ENCODE results near the gene PBLD.

PBLD gene

DNA sequence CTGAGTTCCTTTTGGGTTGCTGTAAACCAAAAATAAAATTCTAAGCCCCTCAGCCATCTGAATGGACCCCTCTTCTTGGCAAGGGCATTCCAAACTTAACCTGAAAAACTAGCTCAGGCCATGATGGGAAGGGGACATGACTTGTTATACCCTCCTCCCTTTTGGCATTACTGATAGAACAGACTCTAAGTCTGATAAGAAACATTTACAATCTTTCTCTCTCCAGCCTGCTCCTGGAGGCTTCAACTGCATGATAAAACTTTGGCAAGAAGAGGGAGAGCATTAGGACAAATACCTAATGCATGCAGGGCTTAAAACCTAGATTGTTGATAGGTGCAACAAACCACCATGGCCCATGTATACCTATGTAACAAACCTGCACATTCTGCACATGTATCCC lies 59.9 kb downstream of the PBLD start:
- TF ChIP-seq FOXA1 (IDR thresholded peaks at IDR 0.05) (no peak), FOXK2 (IDR thresholded peaks at IDR 0.05) (no peak), L3MBTL2 (conservative IDR thresholded peaks at IDR 0.05) (no peak), LEF1 (IDR thresholded peaks at IDR 0.05; ENCODE audit: borderline replicate concordance) (no peak), TARDBP (IDR thresholded peaks at IDR 0.05) (no peak), SUZ12 (IDR thresholded peaks at IDR 0.05) (no peak)
- POLR2A ChIA-PET: no interaction called here
- DNase-seq (ENCODE audit: extremely low spot score): no peak
- CTCF ChIA-PET: no interaction called here

DNA sequence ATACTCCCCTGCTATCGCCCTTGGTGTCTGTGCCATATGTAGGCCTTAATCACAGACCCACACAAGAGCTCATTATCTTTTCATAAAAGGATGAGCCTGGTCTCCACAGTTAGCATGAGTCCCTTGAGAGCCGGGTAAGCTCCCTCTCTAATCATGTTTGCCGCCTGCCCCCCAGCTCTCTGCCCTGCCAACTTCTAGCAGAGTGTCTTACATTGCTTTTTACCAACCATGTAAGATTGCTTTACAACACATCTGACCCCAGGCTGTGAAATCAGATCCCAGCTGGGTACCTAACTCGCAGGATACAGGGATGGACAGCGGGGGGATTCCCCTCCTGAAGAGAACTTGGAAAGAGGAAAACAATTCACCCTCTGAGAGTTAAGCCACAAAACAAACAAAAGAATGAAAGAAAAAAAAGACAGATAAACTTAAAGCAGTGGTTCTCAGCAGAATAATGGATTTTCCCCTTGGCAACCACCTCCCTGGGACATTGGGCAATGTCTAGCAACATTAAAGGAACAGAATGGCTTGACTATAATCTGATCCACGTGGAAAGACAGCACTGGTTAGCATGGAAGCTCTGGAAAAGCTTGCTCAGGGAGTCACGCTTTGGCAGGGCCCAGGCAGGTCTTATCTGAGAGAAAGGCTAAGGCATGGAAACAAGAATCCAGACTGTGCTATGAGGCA lies 61.4 kb downstream of the PBLD start:
- CTCF ChIA-PET: no interaction called here
- POLR2A ChIA-PET: interaction anchor here (1.0 kb wide), 1 partner anchor 40 kb away, joined by 3 read pairs; the partner anchor contains the start of gene ATOH7
- no peak for TF ChIP-seq TARDBP (IDR thresholded peaks at IDR 0.05)
- no peak for TF ChIP-seq SUZ12 (IDR thresholded peaks at IDR 0.05)
- no peak for TF ChIP-seq CTBP1 (IDR thresholded peaks at IDR 0.05; ENCODE audit: borderline replicate concordance)
- TF ChIP-seq FOXA1 (IDR thresholded peaks at IDR 0.05): no peak
- TF ChIP-seq FOXM1 (IDR thresholded peaks at IDR 0.05; ENCODE audit: borderline replicate concordance): no peak
- no peak for TF ChIP-seq ELF4 (IDR thresholded peaks at IDR 0.05)
- no peak for TF ChIP-seq L3MBTL2 (conservative IDR thresholded peaks at IDR 0.05)
- no peak for TF ChIP-seq HDGF (IDR thresholded peaks at IDR 0.05; ENCODE audit: borderline replicate concordance)
- no peak for TF ChIP-seq ARNT (IDR thresholded peaks at IDR 0.05)
- TF ChIP-seq LEF1 (IDR thresholded peaks at IDR 0.05; ENCODE audit: borderline replicate concordance): no peak
- no peak for TF ChIP-seq NFRKB (IDR thresholded peaks at IDR 0.05)
- TF ChIP-seq, protein P1, sequence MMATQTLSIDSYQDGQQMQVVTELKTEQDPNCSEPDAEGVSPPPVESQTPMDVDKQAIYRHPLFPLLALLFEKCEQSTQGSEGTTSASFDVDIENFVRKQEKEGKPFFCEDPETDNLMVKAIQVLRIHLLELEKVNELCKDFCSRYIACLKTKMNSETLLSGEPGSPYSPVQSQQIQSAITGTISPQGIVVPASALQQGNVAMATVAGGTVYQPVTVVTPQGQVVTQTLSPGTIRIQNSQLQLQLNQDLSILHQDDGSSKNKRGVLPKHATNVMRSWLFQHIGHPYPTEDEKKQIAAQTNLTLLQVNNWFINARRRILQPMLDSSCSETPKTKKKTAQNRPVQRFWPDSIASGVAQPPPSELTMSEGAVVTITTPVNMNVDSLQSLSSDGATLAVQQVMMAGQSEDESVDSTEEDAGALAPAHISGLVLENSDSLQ (IDR thresholded peaks at IDR 0.05): no peak
- no peak for TF ChIP-seq FOXK2 (IDR thresholded peaks at IDR 0.05)
- no peak for TF ChIP-seq BHLHE40 (IDR thresholded peaks at IDR 0.05; ENCODE audit: borderline replicate concordance)
- TF ChIP-seq SP1 (IDR thresholded peaks at IDR 0.05): no peak
- no peak for DNase-seq (ENCODE audit: extremely low spot score)

- no peak for TF ChIP-seq FOXA1 (IDR thresholded peaks at IDR 0.05)
- TF ChIP-seq NFRKB (IDR thresholded peaks at IDR 0.05): no peak
- no peak for TF ChIP-seq FOXK2 (IDR thresholded peaks at IDR 0.05)
- no peak for TF ChIP-seq HDGF (IDR thresholded peaks at IDR 0.05; ENCODE audit: borderline replicate concordance)
- no peak for TF ChIP-seq CTBP1 (IDR thresholded peaks at IDR 0.05; ENCODE audit: borderline replicate concordance)
- TF ChIP-seq BHLHE40 (IDR thresholded peaks at IDR 0.05; ENCODE audit: borderline replicate concordance): no peak
- TF ChIP-seq ZNF384 (IDR thresholded peaks at IDR 0.05): no peak
- TF ChIP-seq FOXM1 (IDR thresholded peaks at IDR 0.05; ENCODE audit: borderline replicate concordance): no peak
- no peak for TF ChIP-seq SP1 (IDR thresholded peaks at IDR 0.05)
- no peak for TF ChIP-seq L3MBTL2 (conservative IDR thresholded peaks at IDR 0.05)
- TF ChIP-seq TARDBP (IDR thresholded peaks at IDR 0.05): no peak
- no peak for TF ChIP-seq ARNT (IDR thresholded peaks at IDR 0.05)
- no peak for TF ChIP-seq SUZ12 (IDR thresholded peaks at IDR 0.05)
- TF ChIP-seq LEF1 (IDR thresholded peaks at IDR 0.05; ENCODE audit: borderline replicate concordance): no peak
- TF ChIP-seq ELF4 (IDR thresholded peaks at IDR 0.05): no peak
- ChIA-PET CTCF (interaction anchor here (1.0 kb wide), 1 partner anchor 57 kb away, joined by 3 read pairs; no protein-coding TSS in a partner anchor), POLR2A (no interaction called here)
- no peak for DNase-seq (ENCODE audit: extremely low spot score)
These were observed 63.0 kb downstream of the PBLD start for GRCh38 chr10:68269562-68270290.

DNA sequence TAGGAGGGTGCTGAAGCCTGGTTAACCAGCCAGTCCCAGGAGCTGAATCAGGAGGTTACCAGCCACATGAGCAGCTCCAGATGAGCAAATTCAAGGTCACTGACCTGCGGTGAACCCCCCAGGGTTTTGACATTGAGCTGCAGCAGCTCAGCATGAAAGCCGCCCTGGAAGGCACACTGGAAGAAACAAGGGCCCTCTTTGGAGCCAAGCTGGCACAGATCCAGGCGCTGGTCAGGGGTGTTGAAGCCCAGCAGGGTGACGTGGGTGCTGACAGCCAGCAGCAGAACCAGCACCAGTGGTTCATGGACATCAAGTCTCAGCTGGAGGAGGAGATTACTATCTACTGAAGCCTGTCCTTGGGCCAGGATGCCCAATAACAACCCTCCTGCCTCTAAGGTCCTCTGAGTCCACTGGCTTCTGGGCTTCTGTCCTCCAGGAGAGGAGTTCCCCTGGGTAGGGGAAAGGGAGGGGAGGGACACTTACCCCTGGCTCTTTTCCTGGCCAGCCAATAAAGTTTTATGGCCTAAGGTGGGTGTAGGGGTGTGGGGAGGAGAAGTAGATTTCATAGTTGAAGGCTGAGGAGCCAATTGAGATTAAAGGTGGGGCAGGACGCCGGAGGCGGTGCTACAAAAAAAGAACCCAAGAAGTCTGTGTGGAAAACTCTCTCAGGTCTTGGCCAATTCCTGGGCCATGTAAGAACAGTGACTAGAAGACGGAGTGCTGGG lies 71.4 kb downstream of the PBLD start:
- TF ChIP-seq L3MBTL2 (conservative IDR thresholded peaks at IDR 0.05): no peak
- TF ChIP-seq, protein P1 (IDR thresholded peaks at IDR 0.05): no peak
- TF ChIP-seq LEF1 (IDR thresholded peaks at IDR 0.05; ENCODE audit: borderline replicate concordance): no peak
- TF ChIP-seq FOXA1 (IDR thresholded peaks at IDR 0.05): no peak
- TF ChIP-seq HDGF (IDR thresholded peaks at IDR 0.05; ENCODE audit: borderline replicate concordance): no peak
- TF ChIP-seq FOXM1 (IDR thresholded peaks at IDR 0.05; ENCODE audit: borderline replicate concordance): no peak
- TF ChIP-seq SUZ12 (IDR thresholded peaks at IDR 0.05): no peak
- TF ChIP-seq SP1 (IDR thresholded peaks at IDR 0.05): no peak
- TF ChIP-seq TARDBP (IDR thresholded peaks at IDR 0.05): no peak
- TF ChIP-seq NFRKB (IDR thresholded peaks at IDR 0.05): no peak
- no peak for TF ChIP-seq ELF4 (IDR thresholded peaks at IDR 0.05)
- no peak for TF ChIP-seq ARNT (IDR thresholded peaks at IDR 0.05)
- POLR2A ChIA-PET: no interaction called here
- CTCF ChIA-PET: interaction anchor here (0.8 kb wide), 1 partner anchor 49 kb away, joined by 3 read pairs; no protein-coding TSS in a partner anchor
- no peak for DNase-seq (ENCODE audit: extremely low spot score)

- POLR2A ChIA-PET: interaction anchor here (0.9 to 1.4 kb wide), 2 partner anchors 22 to 78 kb away, joined by 4 to 5 read pairs; partner anchors contain the start of genes ATOH7 and HNRNPH3
- no peak for DNase-seq (ENCODE audit: extremely low spot score)
- TF ChIP-seq L3MBTL2 (conservative IDR thresholded peaks at IDR 0.05) (no peak), FOXA1 (IDR thresholded peaks at IDR 0.05) (no peak), SUZ12 (IDR thresholded peaks at IDR 0.05) (no peak), NFRKB (IDR thresholded peaks at IDR 0.05) (no peak), HDGF (IDR thresholded peaks at IDR 0.05; ENCODE audit: borderline replicate concordance) (no peak), FOXM1 (IDR thresholded peaks at IDR 0.05; ENCODE audit: borderline replicate concordance) (no peak), ELF4 (IDR thresholded peaks at IDR 0.05) (no peak), FOXK2 (IDR thresholded peaks at IDR 0.05) (no peak), TARDBP (IDR thresholded peaks at IDR 0.05) (no peak), ZNF384 (IDR thresholded peaks at IDR 0.05) (no peak), LEF1 (IDR thresholded peaks at IDR 0.05; ENCODE audit: borderline replicate concordance) (no peak), BHLHE40 (IDR thresholded peaks at IDR 0.05; ENCODE audit: borderline replicate concordance) (no peak)
- TF ChIP-seq, protein P1 (IDR thresholded peaks at IDR 0.05): no peak
- CTCF ChIA-PET: interaction anchor here (0.5 to 1.4 kb wide), 2 partner anchors 46 to 48 kb away, joined by 4 to 5 read pairs; no protein-coding TSS in a partner anchor
These were observed 79.4 kb downstream of the PBLD start for GRCh38 chr10:68253346-68253745.

Data from HEK293T (cell line).